ENCODE results near the gene RIN2.
"Not testable (repeated sequence)": the region's sequence is repeated elsewhere in the genome, so short reads cannot be mapped to it uniquely, and the experiment has no call there.

The RIN2 gene

GRCh38 chr20:19786311-19786710, 28.3 kb downstream of the RIN2 start:
- no peak for DNase-seq (ENCODE audit: low read depth in 2 of 2)

- no peak for DNase-seq (ENCODE audit: low read depth in 2 of 2)
Observed at GRCh38 chr20:19787366-19787765, 29.3 kb downstream of the RIN2 start.

GRCh38 chr20:19789009-19789408, 31.0 kb downstream of the RIN2 start:
- DNase-seq (ENCODE audit: low read depth in 2 of 2) = no peak

GRCh38 chr20:19789446-19789845, 31.4 kb downstream of the RIN2 start:
- no peak for DNase-seq (ENCODE audit: low read depth in 2 of 2)

- DNase-seq (ENCODE audit: low read depth in 2 of 2) = no peak
Observed at GRCh38 chr20:19791887-19792286, 33.8 kb downstream of the RIN2 start.

GRCh38 chr20:19793716-19794115, 35.7 kb downstream of the RIN2 start:
- DNase-seq (ENCODE audit: low read depth in 2 of 2) = no peak

GRCh38 chr20:19794941-19795340, 36.9 kb downstream of the RIN2 start:
- DNase-seq (ENCODE audit: low read depth in 2 of 2) = no peak

- DNase-seq (ENCODE audit: low read depth in 2 of 2) = no peak
Observed at GRCh38 chr20:19799325-19799724, 41.3 kb downstream of the RIN2 start.

- no peak for DNase-seq (ENCODE audit: low read depth in 2 of 2)
Observed at GRCh38 chr20:19802099-19802491, 44.0 kb downstream of the RIN2 start.

GRCh38 chr20:19802492-19803158, 44.6 kb downstream of the RIN2 start:
- no peak for DNase-seq (ENCODE audit: low read depth in 2 of 2)

- not testable (repeated sequence) for DNase-seq (ENCODE audit: low read depth in 2 of 2)
Observed at GRCh38 chr20:19806276-19806675, 48.2 kb downstream of the RIN2 start.

GRCh38 chr20:19806806-19807190, 48.7 kb downstream of the RIN2 start:
- no peak for DNase-seq (ENCODE audit: low read depth in 2 of 2)

GRCh38 chr20:19807191-19807945, 49.3 kb downstream of the RIN2 start:
- DNase-seq (ENCODE audit: low read depth in 2 of 2) = no peak

Data from stimulated activated CD8-positive, alpha-beta memory T cell treated with anti-CD3 and anti-CD28 coated beads, Interleukin-15, amount 100 ng/mL, for 4 hours (primary cell).